Fibroblast of lung (primary cell): ENCODE data around the gene SLIT1. TPM values are rescaled to one million over a fixed set of nuclear protein-coding genes. Genes with fewer than 3 reads are reported as not detected.

Experiments
- DNase-seq, 2 donors: peaks; one replicate each; pipeline versions ENCODE4 v3.0.0 to v3.0.0-alpha.2; 2010; ENCODE audit warnings: low read depth in 2 of 2
- H2AFZ ChIP-seq: 2 replicates; pipeline ENCODE4 v1.5.1; 2012; ENCODE audit warnings: low read length, control low read depth, inconsistent platforms
- H3K27ac ChIP-seq: 2 replicates; pipeline ENCODE4 v1.5.1; 2011; ENCODE audit warnings: low read length, control low read depth; ENCODE audit not compliant: insufficient read depth
- H3K27me3 ChIP-seq: 2 replicates; pipeline ENCODE4 v1.5.1; 2011; ENCODE audit warnings: mild to moderate bottlenecking, low read length; ENCODE audit not compliant: control insufficient read depth, insufficient read depth
- H3K36me3 ChIP-seq: 2 replicates; pipeline ENCODE4 v1.5.1; 2011; ENCODE audit warnings: low read length; ENCODE audit not compliant: control insufficient read depth, insufficient read depth
- H3K4me1 ChIP-seq: 2 replicates; pipeline ENCODE4 v1.5.1; 2011; ENCODE audit warnings: low read length; ENCODE audit not compliant: control insufficient read depth, insufficient read depth; ENCODE audit errors: extremely low read depth
- H3K4me2 ChIP-seq: 2 replicates; pipeline ENCODE4 v1.5.1; 2011; ENCODE audit warnings: low read length, control low read depth; ENCODE audit not compliant: insufficient read depth; ENCODE audit errors: extremely low read depth
- H3K4me3 ChIP-seq, 4 experiments: fragments of 200-600 bp in 1 of 4; sonication (generic) in 1 of 4; replicated peaks in 1 of 4; 2 replicates each; pipeline ENCODE4 v1.5.1; 2011 to 2016; ENCODE audit warnings: low read length in 4 of 4, low read depth in 3 of 4, mild to moderate bottlenecking in 3 of 4, control low read depth in 2 of 4, inconsistent platforms in 1 of 4, mixed read lengths in 1 of 4; ENCODE audit not compliant: insufficient read depth in 1 of 4; ENCODE audit errors: control extremely low read depth in 1 of 4
- H3K79me2 ChIP-seq: 2 replicates; pipeline ENCODE4 v1.5.1; 2012; ENCODE audit warnings: mild to moderate bottlenecking, low read length, inconsistent platforms; ENCODE audit not compliant: control insufficient read depth, insufficient read depth
- H3K9ac ChIP-seq: 2 replicates; pipeline ENCODE4 v1.5.1; 2011; ENCODE audit warnings: mild to moderate bottlenecking, low read length, control low read depth; ENCODE audit not compliant: insufficient read depth
- H3K9me3 ChIP-seq: 2 replicates; pipeline ENCODE4 v1.5.1; 2012; ENCODE audit warnings: low read depth, low read length; ENCODE audit not compliant: control insufficient read depth, insufficient read depth
- H4K20me1 ChIP-seq: 2 replicates; pipeline ENCODE4 v1.5.1; 2011; ENCODE audit warnings: low read length; ENCODE audit not compliant: control insufficient read depth, insufficient read depth; ENCODE audit errors: extremely low read depth
- EZH2 ChIP-seq: IDR thresholded peaks from 2 replicates; pipeline ENCODE4 v1.5.1; 2012; ENCODE audit warnings: low read length, control low read depth, mild to moderate bottlenecking; ENCODE audit errors: missing control alignments
- polyA plus RNA-seq, 2 donors: library from polyadenylated mRNA; depleted of rRNA in 1 of 2; stranded (reverse) in 1 of 2; unstranded in 1 of 2; fragments of >200 nt; gene quantifications; 2 replicates each; pipeline ENCODE4 v1.2.1, GENCODE V29; 2011 to 2012; ENCODE audit warnings: missing spikeins in 1 of 2
- total RNA-seq: library from RNA; depleted of rRNA; stranded (reverse); fragments of >200 nt; gene quantifications from 2 replicates; pipeline ENCODE4 v1.2.1, GENCODE V29; 2014
- TF ChIP-seq, protein P1 (sequence below), 2 donors: IDR thresholded peaks in 1 of 2; conservative IDR thresholded peaks in 1 of 2; 1 replicate in 1 of 2; 2 replicates in 1 of 2; pipeline ENCODE4 v1.5.1; 2011 to 2012; ENCODE audit warnings: low read length in 2 of 2, control low read depth in 1 of 2, inconsistent platforms in 1 of 2, low read depth in 1 of 2, mild to moderate bottlenecking in 1 of 2

SLIT1 gene
- total and polyA plus RNA-seq, 2 donors (not counting 1 experiment from before 2014, with no cell fraction given): 0.02 to 0.17 TPM

DNA sequence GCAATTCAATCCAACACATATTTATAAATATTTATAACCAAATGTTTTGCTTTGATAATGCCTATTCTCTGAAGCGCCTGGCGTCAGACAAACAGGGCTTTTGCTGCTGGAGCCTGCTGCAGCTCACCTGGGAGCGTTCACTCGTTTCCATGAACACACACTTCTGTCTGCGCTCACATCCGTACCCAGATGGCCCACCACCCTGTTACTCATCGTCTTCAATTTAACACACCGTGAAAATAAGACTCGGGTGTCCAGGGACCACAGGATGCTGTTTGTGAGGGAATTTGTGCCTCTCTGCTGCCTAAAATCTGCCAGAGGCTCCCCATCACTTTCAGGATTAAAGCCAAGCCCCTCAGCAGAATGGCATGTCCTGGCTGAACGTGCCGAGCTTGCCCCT is 74.1 kb downstream of the SLIT1 start:
- no peaks in the 10 kb centered on the region for H3K4me1 ChIP-seq
- H3K4me3 ChIP-seq: no peak overlapping the region
- no peaks in the 10 kb centered on the region for H4K20me1 ChIP-seq
- H3K27me3 ChIP-seq: peaks cover 17% of the 10 kb centered on the region
- no peak for DNase-seq
- no peaks in the 10 kb centered on the region for H3K9me3 ChIP-seq
- H3K27ac ChIP-seq: no peak overlapping the region
- H3K36me3 ChIP-seq: no peaks in the 10 kb centered on the region
- no peak overlapping the region for H3K9ac ChIP-seq
- no peak for TF ChIP-seq EZH2
- TF ChIP-seq, protein P1, sequence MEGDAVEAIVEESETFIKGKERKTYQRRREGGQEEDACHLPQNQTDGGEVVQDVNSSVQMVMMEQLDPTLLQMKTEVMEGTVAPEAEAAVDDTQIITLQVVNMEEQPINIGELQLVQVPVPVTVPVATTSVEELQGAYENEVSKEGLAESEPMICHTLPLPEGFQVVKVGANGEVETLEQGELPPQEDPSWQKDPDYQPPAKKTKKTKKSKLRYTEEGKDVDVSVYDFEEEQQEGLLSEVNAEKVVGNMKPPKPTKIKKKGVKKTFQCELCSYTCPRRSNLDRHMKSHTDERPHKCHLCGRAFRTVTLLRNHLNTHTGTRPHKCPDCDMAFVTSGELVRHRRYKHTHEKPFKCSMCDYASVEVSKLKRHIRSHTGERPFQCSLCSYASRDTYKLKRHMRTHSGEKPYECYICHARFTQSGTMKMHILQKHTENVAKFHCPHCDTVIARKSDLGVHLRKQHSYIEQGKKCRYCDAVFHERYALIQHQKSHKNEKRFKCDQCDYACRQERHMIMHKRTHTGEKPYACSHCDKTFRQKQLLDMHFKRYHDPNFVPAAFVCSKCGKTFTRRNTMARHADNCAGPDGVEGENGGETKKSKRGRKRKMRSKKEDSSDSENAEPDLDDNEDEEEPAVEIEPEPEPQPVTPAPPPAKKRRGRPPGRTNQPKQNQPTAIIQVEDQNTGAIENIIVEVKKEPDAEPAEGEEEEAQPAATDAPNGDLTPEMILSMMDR (conservative IDR thresholded peaks at IDR 0.05 in 1 of 2, IDR thresholded peaks at IDR 0.05 in 1 of 2; ENCODE audit: low read depth in 1 of 2, low read length in 2 of 2): no peak
- no peaks in the 10 kb centered on the region for H3K79me2 ChIP-seq
- no peak overlapping the region for H3K4me2 ChIP-seq
- H2AFZ ChIP-seq: no peak overlapping the region

DNA sequence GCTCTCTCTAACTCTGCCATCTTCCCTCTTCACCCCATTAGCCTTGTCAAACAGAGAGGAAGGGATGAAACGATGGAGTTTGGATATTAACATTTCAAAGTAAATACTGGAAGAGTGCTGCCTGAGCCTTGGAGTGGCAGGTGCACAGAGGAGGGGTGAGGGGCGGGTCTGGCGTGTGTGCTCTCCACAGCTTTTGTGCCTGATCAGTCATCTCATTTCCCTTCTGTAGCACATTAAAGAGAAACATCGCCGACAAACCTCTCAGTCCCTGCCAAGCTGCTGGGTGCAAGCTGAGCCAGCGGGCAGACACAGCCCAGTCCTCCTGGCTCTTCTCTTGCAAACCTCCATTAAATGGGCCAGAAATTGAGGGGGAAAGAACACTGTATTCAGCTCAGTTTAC is 76.2 kb downstream of the SLIT1 start:
- no peak for DNase-seq
- no peak overlapping the region for H2AFZ ChIP-seq
- H3K9ac ChIP-seq: no peak overlapping the region
- H3K27ac ChIP-seq: no peak overlapping the region
- TF ChIP-seq EZH2: no peak
- TF ChIP-seq, protein P1 (conservative IDR thresholded peaks at IDR 0.05 in 1 of 2, IDR thresholded peaks at IDR 0.05 in 1 of 2; ENCODE audit: low read depth in 1 of 2, low read length in 2 of 2): no peak
- no peaks in the 10 kb centered on the region for H4K20me1 ChIP-seq
- H3K9me3 ChIP-seq: no peaks in the 10 kb centered on the region
- H3K27me3 ChIP-seq: peaks cover 17% of the 10 kb centered on the region
- no peak overlapping the region for H3K4me2 ChIP-seq
- H3K4me3 ChIP-seq: no peak overlapping the region
- no peaks in the 10 kb centered on the region for H3K36me3 ChIP-seq
- H3K4me1 ChIP-seq: no peaks in the 10 kb centered on the region
- no peaks in the 10 kb centered on the region for H3K79me2 ChIP-seq

DNA sequence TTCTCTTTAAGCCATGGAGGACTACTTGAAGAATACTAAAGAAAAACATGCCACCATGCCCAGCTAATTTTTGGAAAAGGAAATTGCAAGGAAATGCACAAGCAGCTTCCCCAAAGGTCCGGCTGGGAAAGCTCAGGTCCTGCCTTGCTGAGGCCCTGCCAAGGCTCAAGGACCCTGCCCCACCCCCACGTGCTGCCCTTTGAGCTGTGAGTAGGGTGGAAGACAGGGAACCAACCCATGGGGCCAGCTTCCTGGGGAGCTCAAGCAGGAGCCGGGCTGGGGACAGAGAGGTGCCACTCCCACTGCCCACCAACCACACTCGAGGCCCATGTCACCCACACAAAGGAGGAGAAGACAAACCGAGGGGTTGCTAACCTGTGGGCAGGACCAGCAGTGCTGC is 78.2 kb downstream of the SLIT1 start:
- Histone ChIP-seq H3K27me3 (peaks cover 17% of the 10 kb centered on the region), H3K4me3 (no peak overlapping the region), H3K9me3 (no peaks in the 10 kb centered on the region), H3K4me2 (no peak overlapping the region), H3K4me1 (no peaks in the 10 kb centered on the region), H2AFZ (no peak overlapping the region), H3K27ac (no peak overlapping the region), H4K20me1 (no peaks in the 10 kb centered on the region), H3K79me2 (no peaks in the 10 kb centered on the region), H3K36me3 (no peaks in the 10 kb centered on the region), H3K9ac (no peak overlapping the region)
- no peak for DNase-seq
- no peak for TF ChIP-seq EZH2
